GM18907 (cell line): ENCODE results near the gene LY6G6D.

Experiments
- ATAC-seq: cut with Tn5 transposase; IDR thresholded peaks from one replicate; pipeline ENCODE4 v1.9.1; 2021; ENCODE audit warnings: mild to moderate bottlenecking, moderate library complexity; ENCODE audit not compliant: unreplicated experiment

The LY6G6D gene

DNA sequence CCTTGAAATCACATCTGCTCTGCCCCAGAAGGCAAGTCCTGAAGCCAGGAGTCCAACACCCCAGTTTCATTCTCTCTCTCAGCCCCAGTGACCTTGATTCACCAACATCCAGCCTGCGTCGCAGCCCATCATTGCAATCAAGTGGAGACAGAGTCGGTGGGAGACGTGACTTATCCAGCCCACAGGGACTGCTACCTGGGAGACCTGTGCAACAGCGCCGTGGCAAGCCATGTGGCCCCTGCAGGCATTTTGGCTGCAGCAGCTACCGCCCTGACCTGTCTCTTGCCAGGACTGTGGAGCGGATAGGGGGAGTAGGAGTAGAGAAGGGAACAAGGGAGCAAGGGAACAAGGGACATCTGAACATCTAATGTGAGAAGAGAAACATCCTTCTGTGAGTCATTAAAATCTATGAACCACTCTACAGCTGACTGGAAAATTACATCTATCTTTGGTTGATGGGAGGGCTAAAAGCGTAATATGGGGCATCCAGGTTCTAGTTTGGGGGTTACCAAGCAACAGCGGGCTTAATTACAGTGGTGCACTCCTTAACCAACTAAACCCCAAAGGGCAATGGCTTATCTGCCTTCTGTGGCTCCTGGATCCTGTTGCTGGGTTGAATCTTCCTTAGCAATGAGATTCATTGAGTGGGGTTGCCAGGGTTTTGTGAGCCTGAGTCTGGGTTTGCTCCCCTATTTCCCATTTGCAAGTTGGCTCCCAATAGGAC, 2.5 kb downstream of the LY6G6D start:
- no peak for ATAC-seq

DNA sequence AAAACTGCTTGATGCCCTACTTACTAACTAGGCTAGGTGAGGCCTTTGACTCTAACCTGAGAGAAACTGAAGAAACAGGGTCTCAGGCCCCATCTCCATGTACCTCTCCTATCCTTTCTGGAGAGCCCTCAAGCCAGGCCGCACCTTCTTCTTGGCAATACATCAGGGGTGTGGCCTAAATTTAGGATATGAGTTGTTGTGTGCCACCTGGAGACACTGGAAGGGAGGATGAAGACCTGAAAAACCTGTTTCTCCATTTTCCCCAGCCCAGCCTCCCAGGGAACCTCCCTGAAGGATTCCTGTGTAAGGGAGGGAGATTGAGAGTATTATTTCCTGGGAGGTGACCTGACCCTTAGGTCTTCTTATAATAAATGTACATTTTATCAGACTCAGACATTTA, 3.1 kb downstream of the LY6G6D start:
- ATAC-seq: no peak

DNA sequence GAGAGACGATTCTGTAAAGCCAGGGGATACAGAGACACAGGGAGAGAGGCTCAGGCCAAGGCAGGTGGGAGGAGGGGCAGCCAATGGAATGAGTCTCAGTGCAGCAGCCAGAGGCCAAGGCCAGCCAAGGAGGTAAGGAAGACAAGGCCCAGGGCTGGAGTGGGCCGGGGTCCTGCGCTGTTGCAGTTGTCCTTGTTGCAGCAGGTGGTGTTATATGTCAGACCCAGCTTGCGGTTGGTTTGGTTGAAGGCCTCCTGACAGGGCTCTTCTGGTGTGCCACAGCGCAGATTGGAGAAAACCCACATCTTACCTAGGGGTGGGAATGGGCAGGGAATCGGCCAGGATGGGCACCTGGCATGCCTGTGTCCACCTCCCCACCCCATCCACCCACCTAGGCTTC, 3.9 kb downstream of the LY6G6D start:
- ATAC-seq: no peak

DNA sequence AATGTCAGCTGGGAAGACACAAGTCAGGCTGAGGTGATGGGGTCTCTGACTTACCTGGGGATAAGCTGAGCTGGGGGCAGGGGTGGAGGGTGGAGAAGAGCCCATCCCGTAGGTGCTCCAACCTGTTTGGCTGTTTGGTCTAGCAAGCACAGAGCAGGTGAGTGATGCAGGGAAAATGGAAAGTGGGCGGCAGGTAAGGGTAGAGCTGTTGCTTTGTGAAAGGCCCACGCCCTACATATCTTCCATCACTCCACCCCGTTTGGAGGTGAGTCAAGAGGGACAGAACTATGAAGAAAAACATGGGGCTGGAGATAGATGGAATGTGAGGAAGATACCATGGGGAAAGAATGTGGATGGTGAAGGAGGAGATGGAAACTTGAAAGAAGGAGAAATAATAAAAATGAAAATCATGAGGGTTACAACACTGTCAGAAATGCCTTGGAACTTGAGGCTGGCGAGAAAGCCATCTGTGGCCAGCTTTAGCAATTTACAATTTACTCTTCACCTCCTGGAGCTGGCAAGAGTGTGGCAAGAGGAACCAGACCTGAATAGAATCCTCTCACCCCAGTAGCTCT, 5.1 kb downstream of the LY6G6D start:
- ATAC-seq: no peak

DNA sequence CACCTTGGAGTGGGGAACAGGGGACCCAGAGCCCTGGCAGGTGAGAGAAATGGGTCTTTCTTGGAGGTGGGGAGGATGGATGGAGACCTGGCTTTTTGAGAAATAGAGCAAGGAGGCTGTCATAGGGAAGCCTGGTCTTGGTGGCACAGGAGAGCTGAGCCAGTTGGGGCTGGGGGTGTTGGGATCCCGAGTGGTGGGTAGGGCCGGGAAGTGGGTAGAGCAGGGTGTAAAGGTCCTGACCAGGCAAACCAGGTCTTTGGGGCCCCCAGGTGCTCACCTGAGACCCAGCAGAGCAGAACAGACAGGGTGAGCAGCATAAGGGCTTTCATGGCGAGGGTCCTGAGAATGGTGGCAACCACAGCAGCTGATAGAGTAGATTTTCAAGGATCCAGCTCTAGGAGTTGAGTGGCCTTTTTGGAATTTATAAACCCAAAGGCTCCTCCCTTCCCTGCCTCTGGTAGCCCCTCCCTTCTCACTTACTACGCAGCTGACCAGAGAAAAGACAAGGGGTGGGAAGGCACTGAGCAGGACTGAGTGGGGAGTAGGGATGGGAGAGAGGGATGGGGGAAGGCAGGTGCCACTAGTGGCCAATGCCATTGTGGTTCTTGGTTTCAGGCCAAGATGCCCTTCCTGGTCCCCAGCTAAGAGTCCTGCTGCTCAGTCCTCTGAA, 6.3 kb downstream of the LY6G6D start, which contains the start of gene LY6G6C:
Gene LY6G6C (minus strand): TSS at position 396 of the 670 bp plus-strand sequence. CDS start 67 bp downstream, at position 329.
- ATAC-seq: no peak

DNA sequence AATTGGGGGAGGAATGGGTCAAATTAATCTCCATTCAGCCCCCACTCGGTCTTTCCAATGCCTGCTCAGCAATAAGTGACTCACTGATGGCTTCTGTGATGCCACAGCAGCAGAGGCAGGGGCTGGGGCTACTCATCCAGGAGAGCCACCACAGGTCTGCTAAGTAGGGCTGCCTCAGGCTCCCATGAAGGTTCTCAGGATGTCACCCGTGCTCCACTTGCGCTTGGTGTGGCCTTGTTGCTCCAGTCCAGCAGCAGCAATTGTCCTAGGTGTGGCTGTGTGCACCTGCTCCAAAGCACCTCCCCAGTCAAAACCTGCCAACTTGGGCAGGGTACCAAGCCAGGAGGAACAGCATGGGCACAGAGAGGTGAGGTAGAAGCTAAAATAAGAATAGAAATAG, 7.0 kb downstream of the LY6G6D start:
- ATAC-seq: no peak

DNA sequence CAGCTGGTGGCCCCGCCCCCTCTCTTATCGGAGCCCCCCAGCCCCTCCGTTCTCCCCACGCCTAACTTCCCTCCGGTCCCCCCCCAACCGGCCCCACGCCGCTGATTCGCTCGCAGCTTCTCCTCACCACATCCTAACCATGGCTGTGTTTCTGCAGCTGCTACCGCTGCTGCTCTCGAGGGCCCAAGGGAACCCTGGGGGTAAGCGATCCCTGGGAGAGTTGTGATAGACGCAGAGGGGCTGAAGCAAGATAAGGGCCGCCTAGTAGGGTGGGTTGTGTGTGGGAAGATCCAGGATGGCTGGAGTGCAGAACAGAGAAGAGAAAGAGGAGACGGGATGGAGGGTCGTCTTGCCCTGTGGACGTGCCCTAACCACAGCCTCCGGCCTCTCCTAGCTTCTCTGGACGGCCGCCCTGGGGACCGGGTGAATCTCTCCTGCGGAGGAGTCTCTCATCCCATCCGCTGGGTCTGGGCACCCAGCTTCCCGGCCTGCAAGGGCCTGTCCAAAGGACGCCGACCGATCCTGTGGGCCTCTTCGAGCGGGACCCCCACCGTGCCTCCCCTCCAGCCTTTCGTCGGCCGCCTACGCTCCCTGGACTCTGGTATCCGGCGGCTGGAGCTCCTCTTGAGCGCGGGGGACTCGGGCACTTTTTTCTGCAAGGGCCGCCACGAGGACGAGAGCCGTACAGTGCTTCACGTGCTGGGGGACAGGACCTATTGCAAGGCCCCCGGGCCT, 8.3 kb downstream of the LY6G6D start, which contains the start of gene MPIG6B:
Gene MPIG6B (plus strand): TSS at position 129 of the 735 bp plus-strand sequence. CDS start 11 bp downstream, at position 140.
- no peak for ATAC-seq

DNA sequence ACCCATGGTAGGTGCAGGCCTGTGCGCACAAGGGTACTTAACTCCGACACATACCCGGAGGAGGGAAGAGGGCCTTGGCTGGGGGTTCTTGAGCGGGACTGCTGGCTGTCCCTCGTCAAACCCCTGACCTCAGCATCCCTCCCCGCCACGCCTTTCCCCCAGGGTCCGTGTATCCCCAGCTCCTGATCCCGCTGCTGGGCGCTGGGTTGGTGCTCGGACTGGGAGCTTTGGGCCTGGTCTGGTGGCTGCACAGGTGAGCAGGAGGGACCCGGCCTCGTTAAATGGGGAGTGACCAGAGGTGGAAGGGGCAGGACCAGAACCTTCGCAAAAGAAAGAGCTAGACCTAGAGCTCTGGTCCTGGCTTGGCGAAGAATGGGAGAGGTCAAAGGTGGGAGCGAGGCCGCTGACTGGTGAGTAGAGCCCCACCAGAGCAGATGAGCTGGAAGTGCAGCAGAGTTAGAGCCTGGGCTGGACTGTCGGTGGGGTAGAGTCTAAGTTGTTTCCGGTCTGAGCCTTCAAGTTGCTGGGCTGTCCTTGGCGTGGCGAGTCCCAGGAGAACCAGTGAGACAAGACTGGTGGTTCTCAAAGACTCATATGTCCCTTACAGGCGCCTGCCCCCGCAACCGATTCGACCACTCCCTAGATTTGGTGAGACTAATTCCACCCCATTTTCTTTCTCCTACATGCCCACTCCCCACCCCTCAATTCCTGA, 9.0 kb downstream of the LY6G6D start:
- no peak for ATAC-seq

DNA sequence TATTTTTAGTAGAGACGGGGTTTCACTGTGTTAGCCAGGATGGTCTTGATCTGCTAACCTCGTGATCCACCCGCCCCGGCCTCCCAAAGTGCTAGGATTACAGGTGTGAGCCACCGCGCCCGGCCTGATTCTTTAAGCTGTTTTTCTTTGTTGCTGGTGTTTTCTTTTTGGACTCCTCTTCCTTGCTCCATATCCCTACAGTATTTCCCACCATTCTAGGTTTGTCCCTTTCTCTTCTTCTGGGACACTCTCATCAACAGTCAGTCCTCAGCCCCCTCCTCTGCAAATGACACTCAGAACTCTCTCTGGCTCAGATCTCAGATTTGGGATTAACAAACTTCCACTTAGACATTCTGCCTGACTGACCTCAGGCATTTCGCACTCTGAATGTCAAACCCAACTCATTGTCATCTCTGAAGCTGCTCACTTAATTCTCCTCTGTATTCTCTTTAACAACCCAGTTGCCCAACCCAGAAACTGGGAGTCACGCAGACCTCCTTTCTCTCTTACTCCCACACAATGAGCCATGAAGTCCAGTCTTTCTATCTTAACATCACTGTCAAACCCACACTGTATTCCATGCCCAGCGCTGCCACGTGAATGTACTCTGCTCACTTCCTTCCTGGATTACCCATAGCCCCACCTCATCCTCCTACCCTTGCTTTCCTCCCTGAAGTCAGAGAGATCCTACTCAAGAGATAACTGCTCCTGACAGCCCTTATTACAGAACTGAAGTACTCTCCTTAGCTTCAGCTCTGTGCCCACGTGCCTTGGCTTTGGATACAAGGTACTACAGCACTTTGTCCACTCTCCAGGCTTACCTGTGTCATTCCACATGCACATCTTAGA, 10.6 kb downstream of the LY6G6D start:
- ATAC-seq: no peak

DNA sequence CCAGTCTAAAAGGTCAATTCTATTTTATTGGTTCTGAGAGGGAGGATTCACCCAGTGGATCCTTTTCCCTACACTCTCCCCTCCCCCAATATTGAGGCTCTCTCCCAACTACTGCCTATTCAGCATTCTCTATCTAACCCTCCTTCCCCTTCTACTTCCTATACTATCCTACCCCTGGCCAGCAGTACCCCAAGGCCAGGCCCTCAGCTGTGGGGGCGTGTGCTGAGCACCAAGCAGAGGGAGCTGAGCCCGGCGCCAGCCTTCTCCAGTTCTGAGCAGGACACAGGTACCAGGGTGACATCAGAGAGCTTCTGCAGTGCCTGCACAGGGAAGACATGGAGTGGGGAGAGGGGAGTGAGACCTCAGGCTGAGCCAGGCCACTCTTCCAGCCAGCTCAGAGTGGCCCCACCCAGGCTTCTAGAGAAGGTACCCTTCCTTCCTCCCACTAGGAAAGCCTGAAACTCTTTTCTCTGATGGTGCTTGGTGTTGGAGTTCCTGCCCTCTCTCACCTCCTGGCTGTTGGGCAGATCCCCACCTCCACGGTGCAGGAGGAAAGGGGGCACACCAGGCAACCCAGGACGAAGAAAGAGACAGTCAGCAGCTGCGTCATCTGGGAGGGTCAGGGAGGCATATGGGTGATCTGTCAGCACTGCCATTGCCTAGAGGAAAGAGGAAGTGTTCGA, 12.0 kb downstream of the LY6G6D start:
- peak; percentile 44 for ATAC-seq

DNA sequence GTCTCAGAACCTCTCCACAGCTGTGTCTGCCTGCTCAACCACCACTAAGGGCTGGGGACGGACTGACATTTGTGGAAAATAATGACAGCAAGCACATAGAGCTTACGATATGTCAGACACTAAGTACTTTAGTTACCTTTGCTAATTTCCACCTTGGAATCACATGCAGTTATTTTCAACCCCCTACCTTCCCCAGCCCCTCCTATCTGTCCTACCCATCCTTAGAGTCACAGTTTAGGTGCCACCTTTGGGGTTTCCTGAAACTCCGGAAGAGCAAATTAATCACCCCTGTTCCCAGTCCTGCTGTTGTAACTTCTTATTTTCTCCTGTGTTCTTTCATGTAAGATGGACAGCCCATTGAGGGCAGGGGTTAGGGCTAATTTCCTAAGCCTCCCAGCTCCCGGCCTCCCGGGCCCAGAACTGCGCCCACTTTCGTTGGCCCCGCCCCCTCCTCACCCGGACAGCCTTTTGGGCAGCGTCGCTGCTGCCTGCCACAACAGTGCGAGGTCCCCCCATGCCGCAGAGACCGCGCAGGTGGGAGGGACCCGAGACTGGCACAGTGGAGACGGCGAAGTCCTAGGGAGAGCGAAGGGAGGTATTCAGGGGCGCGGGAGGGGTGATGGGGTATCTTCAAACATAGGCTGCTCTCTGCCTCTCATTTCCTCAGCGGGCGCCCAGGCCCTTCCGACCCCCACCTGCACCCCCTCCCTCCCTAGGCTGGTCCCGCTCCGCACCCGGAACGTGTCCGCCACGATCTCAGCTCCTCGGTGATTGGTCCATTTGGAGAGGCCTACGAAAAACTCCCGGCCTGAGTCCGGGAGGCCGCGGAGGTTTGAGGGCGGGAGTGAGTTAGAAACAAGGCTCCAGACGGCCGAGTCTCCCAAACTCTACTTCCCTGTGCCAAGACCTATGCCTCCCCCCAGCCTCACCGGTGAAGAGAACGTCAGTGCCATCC, 12.8 kb downstream of the LY6G6D start:
- ATAC-seq: no peak

DNA sequence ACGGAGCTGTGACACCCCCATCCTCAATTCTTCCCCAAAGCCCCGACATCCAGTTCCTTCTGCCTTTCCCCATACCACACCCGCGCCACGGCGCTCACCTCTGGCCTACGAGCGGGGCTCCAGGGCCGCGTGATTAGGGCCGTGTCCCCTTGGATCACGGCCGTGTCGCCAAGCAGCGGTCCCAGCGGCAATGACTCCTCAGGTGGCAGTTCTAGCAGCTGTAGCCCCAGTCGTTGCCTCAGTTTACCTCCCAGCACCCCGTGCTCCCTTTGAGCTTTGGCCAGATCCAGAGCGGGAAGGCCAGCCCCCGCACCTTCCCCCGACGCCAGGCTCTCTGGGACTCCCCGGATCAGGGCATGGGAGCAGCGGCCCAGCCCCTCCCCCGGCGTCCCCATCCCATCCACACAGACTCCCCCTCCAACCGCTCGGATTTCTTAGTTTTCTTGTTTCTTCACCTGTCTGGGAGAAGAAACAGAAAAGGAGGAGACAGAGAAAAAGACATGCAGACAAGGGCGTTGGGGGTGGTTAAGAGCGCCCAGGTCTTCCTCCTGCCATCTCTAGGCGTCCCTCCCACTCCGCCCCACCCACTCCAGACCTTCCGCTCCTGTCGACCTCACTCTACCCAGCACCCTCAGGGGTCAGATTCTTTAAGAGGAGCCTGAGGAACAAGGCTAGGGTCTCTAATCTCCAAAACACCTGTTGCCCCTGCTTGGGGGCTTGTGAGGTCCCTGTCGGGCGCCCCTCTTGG, 13.8 kb downstream of the LY6G6D start, which contains the start of gene DDAH2:
Gene DDAH2 (minus strand): TSS at position 533 of the 748 bp plus-strand sequence. CDS start 138 bp downstream, at position 395.
- no peak for ATAC-seq

DNA sequence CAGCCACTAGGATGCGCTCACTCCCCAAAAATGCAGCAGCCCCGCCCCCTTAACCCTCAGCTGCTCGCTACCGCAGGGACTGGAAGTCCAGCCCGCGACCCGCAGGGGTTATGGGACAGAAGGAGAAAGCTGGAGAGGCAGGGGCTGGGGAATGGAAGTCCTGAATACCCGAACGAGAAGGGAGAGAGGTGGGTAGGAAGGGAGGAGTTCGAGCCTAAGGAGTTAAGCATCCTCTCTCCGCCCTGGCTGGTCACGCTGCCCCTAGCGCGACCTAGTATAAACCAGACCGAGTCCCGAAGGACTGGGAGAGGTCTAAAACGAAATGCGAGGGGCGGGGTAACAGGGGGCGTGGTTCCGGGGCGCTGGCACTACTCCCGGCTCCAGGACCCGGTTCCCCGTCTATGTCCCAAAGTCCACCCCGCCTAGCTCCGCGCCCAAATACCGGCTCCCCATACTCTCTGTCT, 14.4 kb downstream of the LY6G6D start:
- peak; percentile 54 for ATAC-seq

DNA sequence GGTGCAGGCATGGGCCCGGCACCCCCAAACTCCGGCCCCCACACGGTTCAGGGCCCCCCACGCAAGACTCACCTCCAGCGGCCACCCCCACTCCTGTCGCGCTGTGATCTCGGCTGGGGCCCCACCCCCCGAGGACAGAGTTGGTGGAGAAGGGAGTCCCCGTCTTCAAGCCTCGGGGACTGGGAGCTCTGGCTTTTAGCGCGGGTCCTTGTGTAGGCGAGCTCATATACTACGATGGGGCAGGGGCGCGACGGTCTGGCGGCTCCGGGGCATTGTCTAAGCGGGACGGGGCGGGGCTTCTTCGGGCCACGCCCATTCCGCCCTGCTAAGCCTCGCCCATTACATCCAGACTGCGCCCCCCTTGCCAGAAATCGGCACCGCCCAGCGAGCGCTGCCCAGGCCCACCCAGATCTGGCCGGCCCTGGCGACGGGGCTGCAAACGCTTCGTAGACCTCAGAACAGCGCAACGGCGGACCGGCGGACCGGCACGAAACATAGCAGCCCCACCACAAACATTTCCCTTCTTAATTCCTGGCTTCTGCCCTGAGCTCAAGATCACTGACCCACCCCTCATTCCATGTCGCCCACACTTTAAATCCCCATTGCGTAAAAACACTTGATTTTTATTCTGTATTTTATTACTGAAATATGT, 15.0 kb downstream of the LY6G6D start:
- peak; percentile 24 for ATAC-seq

DNA sequence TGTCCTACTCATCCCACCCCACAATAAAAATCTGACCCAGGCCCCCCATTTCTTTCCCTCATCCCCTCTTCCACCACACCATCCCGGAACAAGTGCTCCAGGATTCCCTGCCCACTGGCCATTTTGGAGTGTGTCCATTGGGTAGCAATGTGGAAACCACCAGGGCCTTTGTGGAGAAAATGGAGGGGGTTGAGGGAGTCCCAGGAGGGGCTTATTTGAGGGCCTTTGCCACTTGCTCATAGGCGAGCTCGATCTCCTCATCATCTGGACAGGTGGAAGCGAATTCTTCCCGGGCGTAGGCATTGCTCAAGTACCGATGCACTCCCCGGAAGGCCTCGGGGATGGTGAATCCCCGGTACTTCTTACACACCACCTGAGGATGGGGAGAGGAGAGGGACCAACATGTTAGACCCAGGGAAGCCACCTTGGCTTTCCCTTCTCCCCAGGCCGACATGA, 15.5 kb downstream of the LY6G6D start:
- ATAC-seq: no peak

DNA sequence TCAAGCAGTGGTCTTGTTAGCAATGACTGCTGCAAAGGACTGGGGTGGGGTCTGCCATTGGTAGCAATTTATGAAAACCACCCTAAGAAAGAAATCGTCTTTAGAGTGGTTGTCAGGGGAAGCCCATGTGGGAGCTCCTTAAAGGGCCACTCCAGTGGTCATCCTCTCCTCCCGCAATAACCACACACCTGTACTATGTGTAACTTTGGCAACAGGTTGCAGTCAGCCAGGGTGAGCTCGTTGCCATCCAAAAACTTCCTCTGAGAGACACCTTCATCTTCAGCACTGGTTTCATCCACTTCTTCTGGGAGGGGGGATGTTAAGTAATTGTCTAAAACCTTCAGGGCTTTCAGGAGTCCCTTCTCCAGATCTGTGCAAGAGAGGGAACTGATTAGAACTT, 16.9 kb downstream of the LY6G6D start:
- no peak for ATAC-seq
